ENCODE data around the gene TPM1.
A peak's percentile ranks its signal among the peaks of the same experiment; 100 is the strongest.
"Not testable (repeated sequence)": the region's sequence is repeated elsewhere in the genome, so short reads cannot be mapped to it uniquely, and the experiment has no call there.

Gene TPM1

GRCh38 chr15:63041974-63042876 is at the start of gene TPM1:
TPM1 (plus strand) TSS chr15:63042747; CDS start chr15:63042830, 83 bp downstream.
- no peak for FAIRE-seq
- TF ChIP-seq CTCF (IDR thresholded peaks at IDR 0.05; ENCODE audit: insufficient read depth, missing control alignments) = no peak
- peak; percentile 84 for DNase-seq (ENCODE audit: insufficient read length, low spot score)

DNA sequence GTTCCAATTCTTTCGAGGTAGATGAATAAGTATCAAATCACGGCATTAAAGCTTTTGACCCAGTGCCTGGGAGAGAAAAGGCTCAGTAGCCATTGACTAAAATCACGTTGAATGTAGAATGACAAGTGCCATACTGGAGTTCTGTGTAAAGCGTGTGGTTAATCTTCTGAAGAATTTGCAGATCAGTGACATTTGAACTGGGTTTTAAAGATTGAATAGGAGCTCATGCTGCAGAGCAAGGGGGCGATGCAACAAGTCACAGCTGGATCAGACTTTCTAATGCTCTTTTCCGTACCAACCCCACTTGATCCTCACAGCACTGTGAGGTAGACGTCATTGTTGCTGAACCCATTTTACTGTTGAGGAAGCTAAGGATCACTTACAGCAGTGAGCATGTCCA is 49.5 kb upstream of the TPM1 start:
- FAIRE-seq (no peak), DNase-seq (ENCODE audit: insufficient read length, low spot score) (no peak)
- TF ChIP-seq CTCF (IDR thresholded peaks at IDR 0.05; ENCODE audit: insufficient read depth, missing control alignments) = no peak

DNA sequence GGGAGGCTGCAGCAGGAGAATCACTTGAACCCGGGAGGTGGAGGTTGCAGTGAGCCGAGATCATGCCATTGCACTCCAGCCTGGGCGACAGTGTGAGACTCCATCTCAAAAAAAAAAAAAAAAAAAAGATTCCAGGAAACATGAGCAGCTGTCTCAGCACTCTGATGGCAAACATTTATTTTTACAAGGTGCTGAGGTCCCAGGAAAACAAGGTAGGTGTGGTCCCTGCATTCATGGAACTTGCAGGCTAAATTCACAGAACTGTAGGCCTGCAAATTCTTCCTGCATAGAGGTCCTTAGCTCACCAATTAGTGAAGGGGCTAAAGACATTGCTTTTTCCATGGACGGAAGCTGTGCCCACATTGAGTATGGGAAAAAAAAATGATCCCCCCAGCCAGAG is 48.9 kb upstream of the TPM1 start:
- FAIRE-seq; DNase-seq (ENCODE audit: insufficient read length, low spot score): not testable (repeated sequence)

- no peak for TF ChIP-seq CTCF (IDR thresholded peaks at IDR 0.05; ENCODE audit: insufficient read depth, missing control alignments)
- no peak for DNase-seq (ENCODE audit: insufficient read length, low spot score)
- FAIRE-seq = no peak
Measured at GRCh38 chr15:62994439-62994838, 48.1 kb upstream of the TPM1 start.

GRCh38 chr15:62994975-62995681 is 47.4 kb upstream of the TPM1 start:
- FAIRE-seq = no peak

DNA sequence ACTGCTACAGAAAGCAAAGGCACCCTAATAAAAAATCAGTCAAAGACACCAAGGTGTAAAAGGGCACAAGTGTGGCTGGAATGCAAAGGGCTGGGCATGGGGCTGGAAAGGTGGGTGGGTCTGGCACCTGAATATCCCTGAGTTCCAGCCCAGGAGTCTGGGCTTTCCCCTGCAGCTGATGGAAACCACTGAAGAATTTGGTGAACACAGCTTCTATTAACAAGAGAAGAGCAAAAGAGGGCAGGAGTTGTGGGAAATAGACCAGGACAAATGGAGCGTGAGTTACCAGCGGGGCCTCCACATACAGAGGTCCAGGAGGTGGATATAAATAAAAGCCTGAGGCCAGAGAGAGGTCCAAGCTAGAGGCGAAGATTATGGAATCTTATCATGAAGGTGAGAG is 45.1 kb upstream of the TPM1 start:
- FAIRE-seq = no peak
- no peak for TF ChIP-seq CTCF (IDR thresholded peaks at IDR 0.05; ENCODE audit: insufficient read depth, missing control alignments)
- DNase-seq (ENCODE audit: insufficient read length, low spot score) = no peak

More at GRCh38 chr15:62994975-62995681, 47.4 kb upstream of the TPM1 start:
- TF ChIP-seq CTCF (IDR thresholded peaks at IDR 0.05; ENCODE audit: insufficient read depth, missing control alignments) = no peak
- no peak for DNase-seq (ENCODE audit: insufficient read length, low spot score)

GRCh38 chr15:62998262-62998890 is 44.2 kb upstream of the TPM1 start:
- FAIRE-seq (no peak), DNase-seq (ENCODE audit: insufficient read length, low spot score) (no peak)
- TF ChIP-seq CTCF (IDR thresholded peaks at IDR 0.05; ENCODE audit: insufficient read depth, missing control alignments) = no peak
